ENCODE data around the gene CORIN.

Gene CORIN

GRCh38 chr4:47736146-47736545, 101.7 kb downstream of the CORIN start:
- Histone ChIP-seq H4K20me1 (ENCODE audit: insufficient read depth, low read length) (no peaks in the 10 kb centered on the region), H3K79me2 (ENCODE audit: insufficient read depth, low read length) (no peaks in the 10 kb centered on the region), H3K4me3 (ENCODE audit: low read depth in 1 of 2, low read length in 2 of 2) (no peak overlapping the region), H3K4me2 (ENCODE audit: insufficient read depth, low read length) (no peak overlapping the region), H3K27ac (ENCODE audit: low read length) (no peak overlapping the region), H3K4me1 (ENCODE audit: insufficient read depth, low read length) (no peaks in the 10 kb centered on the region), H3K36me3 (ENCODE audit: insufficient read depth, low read length) (no peaks in the 10 kb centered on the region), H3K9me3 (ENCODE audit: insufficient read depth, low read length, severe bottlenecking) (no peaks in the 10 kb centered on the region), H3K9ac (ENCODE audit: low read depth, low read length) (no peak overlapping the region), H3K27me3 (ENCODE audit: insufficient read depth, low read length, poor library complexity) (peaks cover 3% of the 10 kb centered on the region), H2AFZ (ENCODE audit: low read depth, low read length) (no peak overlapping the region)
- TF ChIP-seq EZH2 (IDR thresholded peaks at IDR 0.05; ENCODE audit: borderline replicate concordance, low read depth, low read length, severe bottlenecking) (no peak), CTCF (IDR thresholded peaks at IDR 0.05; ENCODE audit: borderline replicate concordance, extremely low read depth, low read length, poor library complexity, severe bottlenecking) (no peak)
- DNase-seq (no peak), ATAC-seq (ENCODE audit: insufficient read depth, low read depth) (no peak)

GRCh38 chr4:47733302-47734175, 104.3 kb downstream of the CORIN start:
- ATAC-seq (ENCODE audit: insufficient read depth, low read depth) (no peak), DNase-seq (no peak)
- no peak overlapping the region for H3K4me2 ChIP-seq (ENCODE audit: insufficient read depth, low read length)
- no peak overlapping the region for H3K4me3 ChIP-seq (ENCODE audit: low read depth in 1 of 2, low read length in 2 of 2)
- H3K27ac ChIP-seq (ENCODE audit: low read length): no peak overlapping the region
- TF ChIP-seq EZH2 (IDR thresholded peaks at IDR 0.05; ENCODE audit: borderline replicate concordance, low read depth, low read length, severe bottlenecking): no peak
- TF ChIP-seq CTCF (IDR thresholded peaks at IDR 0.05; ENCODE audit: borderline replicate concordance, extremely low read depth, low read length, poor library complexity, severe bottlenecking): no peak
- peaks cover 3% of the 10 kb centered on the region for H3K27me3 ChIP-seq (ENCODE audit: insufficient read depth, low read length, poor library complexity)
- H3K4me1 ChIP-seq (ENCODE audit: insufficient read depth, low read length): no peaks in the 10 kb centered on the region
- H2AFZ ChIP-seq (ENCODE audit: low read depth, low read length): no peak overlapping the region
- no peaks in the 10 kb centered on the region for H3K36me3 ChIP-seq (ENCODE audit: insufficient read depth, low read length)
- H3K79me2 ChIP-seq (ENCODE audit: insufficient read depth, low read length): no peaks in the 10 kb centered on the region
- H3K9me3 ChIP-seq (ENCODE audit: insufficient read depth, low read length, severe bottlenecking): no peaks in the 10 kb centered on the region
- no peaks in the 10 kb centered on the region for H4K20me1 ChIP-seq (ENCODE audit: insufficient read depth, low read length)
- no peak overlapping the region for H3K9ac ChIP-seq (ENCODE audit: low read depth, low read length)

GRCh38 chr4:47731182-47731581, 106.7 kb downstream of the CORIN start:
- Histone ChIP-seq H3K27ac (ENCODE audit: low read length) (no peak overlapping the region), H3K79me2 (ENCODE audit: insufficient read depth, low read length) (no peaks in the 10 kb centered on the region), H3K9me3 (ENCODE audit: insufficient read depth, low read length, severe bottlenecking) (no peaks in the 10 kb centered on the region), H3K27me3 (ENCODE audit: insufficient read depth, low read length, poor library complexity) (no peaks in the 10 kb centered on the region), H3K4me1 (ENCODE audit: insufficient read depth, low read length) (no peaks in the 10 kb centered on the region), H3K4me2 (ENCODE audit: insufficient read depth, low read length) (no peak overlapping the region), H4K20me1 (ENCODE audit: insufficient read depth, low read length) (no peaks in the 10 kb centered on the region), H3K4me3 (ENCODE audit: low read depth in 1 of 2, low read length in 2 of 2) (no peak overlapping the region), H3K36me3 (ENCODE audit: insufficient read depth, low read length) (no peaks in the 10 kb centered on the region), H3K9ac (ENCODE audit: low read depth, low read length) (no peak overlapping the region), H2AFZ (ENCODE audit: low read depth, low read length) (no peak overlapping the region)
- ATAC-seq (ENCODE audit: insufficient read depth, low read depth) (no peak), DNase-seq (no peak)
- TF ChIP-seq EZH2 (IDR thresholded peaks at IDR 0.05; ENCODE audit: borderline replicate concordance, low read depth, low read length, severe bottlenecking) (no peak), CTCF (IDR thresholded peaks at IDR 0.05; ENCODE audit: borderline replicate concordance, extremely low read depth, low read length, poor library complexity, severe bottlenecking) (no peak)

Measured in DND-41 (cell line).